Liver (tissue), 9 donors: ENCODE results near the gene KLF13. TPM values are rescaled to one million over a fixed set of nuclear protein-coding genes. Genes with fewer than 3 reads are reported as not detected.

Source experiments
- DNase-seq: peaks from one replicate; pipeline ENCODE4 v3.0.0-alpha.2; 2017; ENCODE audit warnings: low spot score
- H3K27ac ChIP-seq, 2 donors: one replicate each; pipeline ENCODE4 v1.7.0; 2013; ENCODE audit warnings: inconsistent platforms in 2 of 2, low read length in 2 of 2, control low read depth in 1 of 2, low read depth in 1 of 2, mild to moderate bottlenecking in 1 of 2
- H3K27me3 ChIP-seq, 4 donors: one replicate each; pipeline versions ENCODE4 v1.6.1 to v1.7.0; 2013; ENCODE audit warnings: low read length in 3 of 4, inconsistent platforms in 1 of 4, mild to moderate bottlenecking in 1 of 4, moderate library complexity in 1 of 4; ENCODE audit not compliant: control insufficient read depth in 4 of 4, insufficient read depth in 4 of 4
- H3K36me3 ChIP-seq, 4 donors: one replicate each; pipeline versions ENCODE4 v1.6.1 to v1.7.0; 2013; ENCODE audit warnings: low read length in 3 of 4, mild to moderate bottlenecking in 3 of 4, low read depth in 1 of 4, moderate library complexity in 1 of 4; ENCODE audit not compliant: control insufficient read depth in 4 of 4, insufficient read depth in 3 of 4
- H3K4me1 ChIP-seq, 4 donors: one replicate each; pipeline versions ENCODE4 v1.6.1 to v1.7.0; 2013; ENCODE audit warnings: low read length in 3 of 4, mild to moderate bottlenecking in 3 of 4, moderate library complexity in 1 of 4; ENCODE audit not compliant: control insufficient read depth in 4 of 4, insufficient read depth in 4 of 4
- H3K4me3 ChIP-seq, 3 donors: one replicate each; pipeline versions ENCODE4 v1.6.1 to v1.7.0; 2013; ENCODE audit warnings: low read length in 3 of 3, control low read depth in 1 of 3, low read depth in 1 of 3, mild to moderate bottlenecking in 1 of 3
- H3K9ac ChIP-seq, 2 donors: one replicate each; pipeline ENCODE4 v1.7.0; 2013; ENCODE audit warnings: low read length in 2 of 2, mild to moderate bottlenecking in 2 of 2, moderate library complexity in 2 of 2, control low read depth in 1 of 2, low read depth in 1 of 2
- H3K9me3 ChIP-seq, 4 donors: one replicate each; pipeline versions ENCODE4 v1.6.1 to v1.7.0; 2013; ENCODE audit warnings: low read length in 3 of 4; ENCODE audit not compliant: control insufficient read depth in 4 of 4
- ATF3 ChIP-seq: IDR thresholded peaks from 2 replicates; pipeline ENCODE4 v1.6.1; 2016; ENCODE audit warnings: antibody characterized with exemption
- EGR1 ChIP-seq, 2 donors: IDR thresholded peaks; 2 replicates each; pipeline ENCODE4 v1.6.1; 2016 to 2018; ENCODE audit warnings: antibody characterized with exemption in 2 of 2, low read depth in 2 of 2
- FOXA1 ChIP-seq: IDR thresholded peaks from 2 replicates; pipeline ENCODE4 v1.6.1; 2016; ENCODE audit warnings: antibody characterized with exemption
- FOXA2 ChIP-seq: IDR thresholded peaks from 2 replicates; pipeline ENCODE4 v1.6.1; 2016; ENCODE audit warnings: antibody characterized with exemption
- HNF4A ChIP-seq, 2 donors: conservative IDR thresholded peaks; 2 replicates each; pipeline ENCODE4 v1.6.1; 2016; ENCODE audit warnings: antibody characterized with exemption in 2 of 2, mild to moderate bottlenecking in 2 of 2
- HNF4G ChIP-seq: IDR thresholded peaks from 2 replicates; pipeline ENCODE4 v1.6.1; 2016; ENCODE audit warnings: antibody characterized with exemption
- JUND ChIP-seq, 2 donors: IDR thresholded peaks; 2 replicates each; pipeline ENCODE4 v1.6.1; 2016; ENCODE audit warnings: antibody characterized with exemption in 2 of 2
- MAX ChIP-seq: IDR thresholded peaks from 2 replicates; pipeline ENCODE4 v1.6.1; 2016; ENCODE audit warnings: antibody characterized with exemption
- NR2F2 ChIP-seq: IDR thresholded peaks from 2 replicates; pipeline ENCODE4 v1.6.1; 2016; ENCODE audit warnings: antibody characterized with exemption
- RAD21 ChIP-seq, 2 donors: IDR thresholded peaks; 2 replicates each; pipeline ENCODE4 v1.6.1; 2016; ENCODE audit warnings: antibody characterized with exemption in 2 of 2, mild to moderate bottlenecking in 2 of 2
- RXRA ChIP-seq, 2 donors: IDR thresholded peaks; 2 replicates each; pipeline ENCODE4 v1.6.1; 2017 to 2018; ENCODE audit warnings: antibody characterized with exemption in 2 of 2, mild to moderate bottlenecking in 1 of 2
- SP1 ChIP-seq: IDR thresholded peaks from 2 replicates; pipeline ENCODE4 v1.6.1; 2018; ENCODE audit warnings: antibody characterized with exemption, mild to moderate bottlenecking
- TAF1 ChIP-seq: conservative IDR thresholded peaks from 2 replicates; pipeline ENCODE4 v1.6.1; 2016; ENCODE audit warnings: antibody characterized with exemption, mild to moderate bottlenecking
- YY1 ChIP-seq: IDR thresholded peaks from 2 replicates; pipeline ENCODE4 v1.6.1; 2016; ENCODE audit warnings: antibody characterized with exemption, mild to moderate bottlenecking
- ZBTB33 ChIP-seq: IDR thresholded peaks from 2 replicates; pipeline ENCODE4 v1.6.1; 2016; ENCODE audit warnings: antibody characterized with exemption
- WGBS: extraction: QIAGEN DNeasy Blood & Tissue Kit; methylation state at CpG from one replicate; pipeline ENCODE4 v1.1.7; 2013; 5-methylcytosine and 5-hydroxymethylcytosine counted together
- polyA plus RNA-seq, 2 donors: library from polyadenylated mRNA; stranded (reverse) in 1 of 2; unstranded in 1 of 2; fragments of 200-250 nt in 1 of 2; fragments of >200 nt in 1 of 2; fragmentation: Nextera tagmentation in 1 of 2; extraction: Ambion mirVana in 1 of 2; gene quantifications; one replicate each; pipeline versions ENCODE4 v1.2.1 to v1.2.3, GENCODE V29; 2013 to 2015
- total RNA-seq, 2 donors: library from RNA; depleted of rRNA; stranded (reverse); fragments of >200 nt; gene quantifications; one replicate each; pipeline ENCODE4 v1.2.3, GENCODE V29; 2014
- donor health status: healthy.
- donor health status: healthy.
- donor health status: healthy.
- donor health status: healthy.
- donor health status: healthy.

Gene KLF13
- total and polyA plus RNA-seq, 4 donors: 17.4 to 77.1 (median 57.5) TPM

DNA sequence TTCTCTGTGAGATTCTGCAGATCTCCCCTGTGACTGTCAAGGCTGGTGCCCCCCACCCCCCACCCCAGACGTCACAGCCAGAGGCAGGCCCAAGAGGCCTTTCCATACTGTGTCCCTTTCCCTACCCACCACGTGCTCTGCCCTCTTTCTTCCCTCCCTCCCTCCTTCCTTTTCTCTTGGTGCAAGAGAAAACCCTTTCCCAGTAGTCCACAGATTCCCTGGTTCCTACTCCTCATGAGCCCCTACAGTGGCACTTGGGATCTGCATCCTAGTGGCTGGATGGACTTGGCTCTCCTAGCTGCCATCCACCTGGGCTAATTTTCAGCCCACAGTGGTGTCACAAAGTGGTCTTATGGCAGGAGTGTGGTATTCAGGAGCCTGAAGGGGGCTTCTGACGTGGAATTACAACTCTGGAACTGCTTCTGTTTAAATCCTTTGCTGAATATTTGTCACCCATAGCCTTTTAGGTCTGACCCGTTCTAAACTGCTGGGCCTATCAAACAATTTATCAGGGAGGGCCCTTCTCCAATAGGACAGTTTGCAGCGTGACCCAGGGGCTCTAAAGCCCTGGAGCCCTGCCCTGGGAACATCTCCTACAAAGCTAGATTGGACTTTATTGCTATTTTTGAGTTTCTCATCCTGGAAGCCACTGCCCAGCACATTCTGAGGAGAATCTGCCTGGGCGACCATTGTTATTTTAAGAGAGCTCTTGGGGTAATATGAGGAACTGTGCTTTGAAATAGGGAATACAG lies 35.3 kb downstream of the KLF13 start (continued):
- TF ChIP-seq EGR1 (IDR thresholded peaks at IDR 0.05; ENCODE audit: low read depth in 2 of 2) (no peak), RXRA (IDR thresholded peaks at IDR 0.05) (no peak), FOXA2 (no peak)

DNA sequence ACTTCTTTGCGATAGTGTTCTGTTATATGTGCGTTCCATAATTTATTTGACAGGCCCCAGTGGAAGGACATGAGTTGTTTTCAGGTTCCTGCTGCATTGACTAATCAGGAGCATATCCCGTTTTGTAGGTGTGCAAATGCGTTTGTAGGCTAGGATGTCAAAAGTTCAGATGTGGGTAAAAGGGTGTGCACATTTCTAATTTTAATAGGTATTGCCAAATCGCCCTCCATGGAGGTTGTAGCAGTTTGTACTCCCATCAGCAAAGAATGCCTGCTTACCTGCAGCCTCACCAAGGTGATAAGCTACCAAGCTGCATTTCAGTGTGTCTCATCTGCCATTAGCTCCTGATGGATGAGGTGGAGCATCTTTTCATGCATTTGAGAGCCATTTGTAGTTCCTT lies 36.3 kb downstream of the KLF13 start:
- peak overlapping the region; percentile 9 to 19 for H3K27ac ChIP-seq
- no peak overlapping the region for H3K9ac ChIP-seq
- peaks cover 40 to 90% (median 74%) of the 10 kb centered on the region in 4 donors for H3K4me1 ChIP-seq
- H3K36me3 ChIP-seq: no peaks in the 10 kb centered on the region
- DNase-seq: no peak
- H3K4me3 ChIP-seq: no peak overlapping the region
- H3K9me3 ChIP-seq: no peaks in the 10 kb centered on the region
- peak; percentile 20 for TF ChIP-seq YY1
- no peak for TF ChIP-seq FOXA1
- peak; percentile 52 to 72 for TF ChIP-seq RXRA (IDR thresholded peaks at IDR 0.05)
- peak; percentile 37 for TF ChIP-seq SP1
- no peak for TF ChIP-seq JUND (IDR thresholded peaks at IDR 0.05)
- peak in 1 of 2 donors; percentile 24 for TF ChIP-seq HNF4A (conservative IDR thresholded peaks at IDR 0.05)
- TF ChIP-seq MAX: no peak
- 47% methylated on average over 5 of the region's 5 CpGs for WGBS
- no peaks in the 10 kb centered on the region for H3K27me3 ChIP-seq

GRCh38 chr15:31364301-31365031 lies 37.8 kb downstream of the KLF13 start:
- TF ChIP-seq RAD21 (IDR thresholded peaks at IDR 0.05): peak in 1 of 2 donors; percentile 4
- TF ChIP-seq NR2F2: no peak
- TF ChIP-seq HNF4A (conservative IDR thresholded peaks at IDR 0.05): peak in 1 of 2 donors; percentile 22
- no peak for TF ChIP-seq HNF4G
- peak; percentile 10 for TF ChIP-seq MAX
- peak overlapping the region; percentile 81 to 93 for H3K27ac ChIP-seq
- H3K36me3 ChIP-seq: no peaks in the 10 kb centered on the region
- peak; percentile 70 for DNase-seq
- WGBS: 56% methylated on average over 10 of the region's 10 CpGs
- H3K4me1 ChIP-seq: peaks cover 38 to 82% (median 63%) of the 10 kb centered on the region in 4 donors
- H3K4me3 ChIP-seq: no peak overlapping the region
- no peak overlapping the region for H3K9ac ChIP-seq
- H3K9me3 ChIP-seq: no peaks in the 10 kb centered on the region
- no peaks in the 10 kb centered on the region for H3K27me3 ChIP-seq

DNA sequence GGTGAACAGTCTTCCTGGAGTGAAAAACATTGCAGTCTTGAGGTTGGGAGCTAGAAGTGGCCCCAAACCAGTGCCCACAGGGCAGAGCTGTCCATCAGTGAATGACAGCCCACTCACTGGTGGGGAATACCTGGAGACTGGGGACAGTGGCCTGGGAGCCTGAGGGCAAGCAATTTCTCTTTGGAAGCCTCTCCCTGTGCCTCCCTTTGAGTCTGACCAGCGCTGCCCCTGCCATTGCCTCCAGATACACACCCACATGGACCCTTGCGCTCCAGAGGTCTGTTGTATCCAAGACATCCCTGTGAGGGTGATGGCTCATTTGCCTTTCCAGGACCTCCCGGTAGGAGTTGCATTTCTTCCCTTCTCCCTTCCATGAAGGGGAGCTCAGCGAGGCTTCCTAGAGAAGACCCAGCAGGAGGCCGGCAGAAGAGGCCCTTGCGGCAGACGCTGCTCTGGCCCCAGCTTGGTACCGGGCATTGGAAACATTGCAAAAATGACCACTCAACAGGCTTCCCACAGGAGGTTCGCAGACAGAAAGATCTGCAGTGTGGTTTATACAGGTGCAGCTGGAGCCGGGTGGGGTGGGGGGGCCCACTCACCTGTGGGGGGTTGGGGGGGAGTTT lies 38.5 kb downstream of the KLF13 start:
- 55% methylated on average over 10 of the region's 10 CpGs for WGBS
- no peak overlapping the region for H3K9ac ChIP-seq

More for the DNA sequence above, 38.5 kb downstream of the KLF13 start:
- peaks cover 33 to 79% (median 58%) of the 10 kb centered on the region in 4 donors for H3K4me1 ChIP-seq
- no peak for TF ChIP-seq ATF3
- TF ChIP-seq JUND (IDR thresholded peaks at IDR 0.05): no peak
- no peak for TF ChIP-seq HNF4A (conservative IDR thresholded peaks at IDR 0.05)
- no peak for TF ChIP-seq TAF1
- no peak for TF ChIP-seq ZBTB33
- peak overlapping the region; percentile 81 to 93 for H3K27ac ChIP-seq
- no peaks in the 10 kb centered on the region for H3K27me3 ChIP-seq
- H3K4me3 ChIP-seq: no peak overlapping the region
- H3K9me3 ChIP-seq: no peaks in the 10 kb centered on the region
- no peaks in the 10 kb centered on the region for H3K36me3 ChIP-seq
- DNase-seq: no peak
